NCI-H1930 (cell line): Measurements from ENCODE around the gene TP53AIP1.
A peak's percentile ranks its signal among the peaks of the same experiment; 100 is the strongest.

Source experiments
- DNase-seq, 2 experiments: peaks; one replicate each; lab custom pipeline; 2025; lab: John Stamatoyannopoulos, UW

TP53AIP1 gene

DNA sequence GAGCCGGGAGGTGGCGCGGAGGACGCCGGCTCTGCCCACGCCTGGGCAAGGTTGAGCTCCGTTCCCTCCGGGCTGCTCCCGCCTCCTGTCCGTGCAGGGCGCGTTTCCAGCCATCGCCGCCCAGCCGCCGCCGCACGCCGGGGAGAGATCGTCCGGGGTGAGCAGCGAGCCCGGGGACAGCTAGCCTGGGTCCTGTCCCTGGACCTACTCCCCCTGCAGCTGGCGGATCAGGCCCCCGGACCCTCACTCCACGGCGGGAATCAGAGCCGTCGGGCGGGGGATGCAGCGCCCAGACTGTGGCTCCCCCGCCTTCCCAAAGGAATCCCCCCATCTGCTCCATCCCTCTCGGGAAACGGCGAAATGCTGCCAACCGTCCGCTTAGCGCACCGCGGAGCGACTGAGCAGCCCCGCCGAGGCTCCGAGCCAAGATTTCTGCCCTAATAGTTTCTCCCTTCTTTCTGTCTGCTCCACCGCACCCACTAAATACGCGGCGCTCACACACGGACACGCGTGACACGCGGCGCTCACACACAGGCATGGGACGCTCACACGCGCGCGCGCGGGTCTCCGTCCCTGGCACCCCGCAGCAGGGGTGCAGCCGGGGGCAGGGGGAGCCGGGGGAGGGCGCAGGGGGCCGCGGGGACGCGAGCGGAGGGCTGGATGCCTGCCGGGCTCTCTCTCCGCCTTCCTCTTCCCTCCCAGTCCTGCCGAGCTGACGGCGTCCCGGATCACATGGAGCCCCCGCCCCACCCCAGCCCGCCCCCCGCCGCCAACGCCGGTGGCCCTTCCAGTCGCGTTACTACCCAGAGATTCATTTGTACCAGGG, 51.9 kb downstream of the TP53AIP1 start, which contains the start of gene KCNJ5:
Gene KCNJ5 (plus strand): TSS at position 814 of the 826 bp plus-strand sequence. CDS start 19,918 bp downstream, outside the sequence.
- no peak for DNase-seq

DNA sequence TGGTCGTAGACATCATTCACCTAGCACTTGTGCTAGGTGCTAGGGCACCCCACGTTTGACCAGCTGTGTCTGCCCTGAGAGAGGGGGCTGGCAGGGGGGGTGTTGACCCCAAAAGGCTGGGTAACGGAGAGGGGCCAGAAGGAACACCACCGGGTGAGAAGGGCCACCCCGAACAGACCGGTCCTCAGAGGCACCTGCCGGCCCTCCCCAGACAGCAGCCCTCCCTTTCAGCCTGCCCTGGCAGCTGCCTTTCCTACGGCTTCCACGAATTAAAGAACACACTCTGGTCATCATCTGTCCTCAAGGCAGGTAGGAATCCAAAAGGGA, 52.5 kb downstream of the TP53AIP1 start:
- no peak for DNase-seq

DNA sequence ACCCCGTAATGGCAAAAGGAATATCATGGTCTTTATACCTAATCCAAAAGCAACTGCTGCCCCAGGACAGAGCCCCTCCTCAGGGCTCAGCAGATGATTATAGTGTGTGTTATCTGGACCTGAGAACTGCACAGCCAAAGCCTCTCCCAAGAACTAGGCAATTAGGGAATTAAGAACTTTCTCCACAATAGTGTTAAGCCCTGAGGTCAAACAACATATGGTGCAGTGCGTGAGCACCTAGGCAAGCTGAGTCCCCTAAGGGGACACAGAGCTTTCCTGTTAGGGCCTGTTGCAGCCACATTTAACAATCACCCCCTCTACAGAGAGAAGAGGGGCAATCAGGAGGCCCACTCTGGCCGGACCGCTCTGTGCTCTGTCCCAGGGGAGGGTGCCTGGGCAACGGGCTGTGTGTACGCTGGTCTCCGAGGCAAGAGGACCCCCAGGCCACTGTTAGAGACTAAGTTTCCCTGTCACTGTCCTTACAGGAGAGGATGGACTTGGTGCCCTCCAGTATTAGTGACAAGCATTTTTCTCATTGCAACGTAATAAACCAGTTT, 52.9 kb downstream of the TP53AIP1 start:
- DNase-seq, result no peak

DNA sequence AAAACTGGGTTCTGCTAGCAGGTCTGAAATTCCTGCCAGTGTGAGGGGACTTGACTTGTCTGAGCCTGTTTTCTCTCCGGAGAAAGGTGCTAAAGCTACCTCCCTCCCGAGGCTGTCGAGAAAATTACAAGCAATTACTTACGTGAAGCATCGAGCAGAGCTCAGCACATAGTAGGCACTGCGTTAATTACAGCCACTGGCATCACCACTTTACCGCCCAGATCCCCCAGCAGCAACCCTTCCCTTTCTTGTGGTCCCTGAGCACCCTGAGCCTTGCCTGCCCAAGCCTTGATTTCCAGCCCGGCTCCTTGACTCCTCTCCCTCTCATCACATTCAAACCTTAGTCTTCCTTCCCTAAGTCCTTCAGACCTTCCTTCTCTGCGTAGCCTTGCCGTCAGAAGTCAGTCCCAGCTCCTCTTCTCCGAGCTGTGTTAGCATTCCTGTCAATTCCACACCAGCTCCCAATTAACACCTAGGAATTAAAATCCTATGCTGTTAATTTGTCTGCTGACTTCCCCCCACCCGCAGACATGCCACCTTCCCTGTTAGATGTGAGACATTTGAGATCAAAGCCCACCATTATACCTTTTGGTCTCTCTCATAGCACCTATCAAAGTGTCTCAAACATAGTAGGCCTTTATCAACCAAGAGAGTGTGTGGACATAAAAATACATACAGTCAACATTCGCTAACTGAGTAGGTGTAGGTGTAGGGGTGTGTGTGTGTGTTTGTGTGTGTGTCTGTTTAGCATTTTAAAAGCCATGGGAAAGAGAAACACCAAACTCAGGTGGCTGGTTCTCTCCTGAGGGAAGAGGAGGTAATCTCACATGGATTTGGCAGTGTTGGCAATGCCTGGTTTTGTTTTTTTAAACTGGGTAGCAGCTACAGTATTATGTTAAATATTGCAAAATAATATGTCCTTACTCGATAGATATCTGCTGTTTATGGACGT, 54.4 kb downstream of the TP53AIP1 start:
- DNase-seq, result no peak

DNA sequence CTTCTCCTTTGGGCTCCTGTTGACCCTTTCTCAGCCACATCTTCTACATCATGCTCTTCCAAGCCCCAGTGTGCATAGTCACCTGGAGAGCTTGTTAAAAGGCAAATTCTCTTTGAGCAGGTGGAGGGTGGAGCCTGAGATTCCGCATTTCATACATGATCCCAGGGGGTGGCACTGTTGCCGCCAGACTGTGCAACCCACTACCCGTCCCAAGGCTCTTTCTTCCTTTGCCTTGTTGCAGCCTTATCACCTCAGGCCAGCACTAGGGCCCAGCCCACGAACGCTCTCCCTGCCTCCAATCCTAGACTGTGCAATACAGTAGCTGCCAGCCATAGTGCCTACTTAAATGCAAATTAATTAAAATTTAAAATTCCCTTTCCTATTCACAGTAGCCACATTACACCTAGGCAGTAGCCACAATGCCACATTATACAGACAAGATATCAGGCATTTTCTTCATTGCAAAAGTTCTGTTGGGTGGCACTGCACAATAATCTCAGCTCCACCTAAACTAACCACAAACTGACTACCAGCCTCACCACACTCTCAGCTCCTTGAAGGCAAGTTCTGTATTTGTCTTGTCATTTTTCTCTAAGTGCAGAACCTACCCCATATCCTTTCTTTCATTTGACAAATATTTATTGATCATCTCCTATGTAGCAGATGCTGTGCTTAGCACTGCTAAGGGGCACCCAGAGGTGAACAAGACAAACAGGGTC, 56.1 kb downstream of the TP53AIP1 start:
- peak in 1 of 2 experiments; percentile 41 for DNase-seq
